Keratinocyte (primary cell): ENCODE measurements around the gene SS18L1.

Experiments used
- CTCF ChIP-seq, 3 experiments: IDR thresholded peaks in 1 of 3; conservative IDR thresholded peaks in 1 of 3; optimal IDR thresholded peaks in 1 of 3; 2 replicates in 2 of 3; 3 replicates in 1 of 3; pipeline versions ENCODE3 to v1.5.1; 2011; ENCODE audit warnings: low read length in 3 of 3, mild to moderate bottlenecking in 3 of 3, moderate library complexity in 2 of 3, control low read depth in 1 of 3, inconsistent platforms in 1 of 3; ENCODE audit not compliant: insufficient read depth in 2 of 3; ENCODE audit errors: extremely low read depth in 1 of 3
- EZH2 ChIP-seq: IDR thresholded peaks from one replicate; pipeline ENCODE4 v1.6.1; 2012; ENCODE audit warnings: inconsistent platforms, mild to moderate bottlenecking, low read length, moderate library complexity

- TF ChIP-seq CTCF (optimal IDR thresholded peaks at IDR 0.05 in 1 of 3, IDR thresholded peaks at IDR 0.05 in 1 of 3, conservative IDR thresholded peaks at IDR 0.05 in 1 of 3; ENCODE audit: extremely low read depth in 1 of 3, insufficient read depth in 2 of 3, low read length in 3 of 3) (no peak), EZH2 (no peak)
Measured at GRCh38 chr20:62119115-62119514, 24.5 kb upstream of the SS18L1 start.
